SK-N-SH treated with all-trans-retinoic acid at 6 μM for 48 hours (cell line): ENCODE data around the gene KCNH1.

Experiments
- ATAC-seq: fragments of 200-7000 bp; cut with Tn5 transposase; 3 replicates; pipeline ENCODE4 v1.9.1; 2020; ENCODE audit warnings: mild to moderate bottlenecking, moderate library complexity
- ARNTL ChIP-seq: fragments of 450-650 bp; formaldehyde crosslinking; IDR thresholded peaks from 2 replicates; pipeline ENCODE4 v1.5.0; 2020; ENCODE audit warnings: low read depth, mild to moderate bottlenecking, moderate library complexity, borderline replicate concordance
- BACH2 ChIP-seq: fragments of 250-450 bp; sonication (Bioruptor Pico); IDR thresholded peaks from 2 replicates; pipeline ENCODE4 v1.9.0; 2021; ENCODE audit warnings: mild to moderate bottlenecking, borderline replicate concordance
- CSDC2 ChIP-seq: fragments of 250-450 bp; sonication (Bioruptor Pico); IDR thresholded peaks from 2 replicates; pipeline ENCODE4 v1.5.0; 2020; ENCODE audit warnings: mild to moderate bottlenecking, moderate library complexity
- ESRRG ChIP-seq: fragments of 250-450 bp; sonication (Bioruptor Pico); IDR thresholded peaks from 2 replicates; pipeline ENCODE4 v1.6.1; 2021; ENCODE audit warnings: mild to moderate bottlenecking
- GLIS3 ChIP-seq: fragments of 250-450 bp; sonication (Bioruptor Pico); IDR thresholded peaks from 2 replicates; pipeline ENCODE4 v1.5.0; 2020; ENCODE audit warnings: mild to moderate bottlenecking, moderate library complexity
- ISL1 ChIP-seq: fragments of 250-450 bp; sonication (Bioruptor Pico); IDR thresholded peaks from 2 replicates; pipeline ENCODE4 v2.1.2; 2022; ENCODE audit warnings: mild to moderate bottlenecking, moderate library complexity
- OSR1 ChIP-seq: fragments of 250-450 bp; sonication (Bioruptor Pico); IDR thresholded peaks from 2 replicates; pipeline ENCODE4 v1.8.0; 2022; ENCODE audit warnings: moderate library complexity, mild to moderate bottlenecking, inconsistent platforms
- PATZ1 ChIP-seq: fragments of 250-450 bp; sonication (Bioruptor Pico); IDR thresholded peaks from 2 replicates; pipeline ENCODE4 v1.8.0; 2020; ENCODE audit warnings: mild to moderate bottlenecking, moderate library complexity, borderline replicate concordance
- POU6F1 ChIP-seq: fragments of 250-450 bp; sonication (Bioruptor Pico); IDR thresholded peaks from 2 replicates; pipeline ENCODE4 v1.8.0; 2021; ENCODE audit warnings: low read depth, mild to moderate bottlenecking, moderate library complexity, borderline replicate concordance
- RARB ChIP-seq: fragments of 250-450 bp; sonication (Bioruptor Pico); IDR thresholded peaks from 2 replicates; pipeline ENCODE4 v1.8.0; 2021; ENCODE audit warnings: mild to moderate bottlenecking, moderate library complexity
- SNAI2 ChIP-seq: fragments of 250-450 bp; sonication (Bioruptor Pico); IDR thresholded peaks from 2 replicates; pipeline ENCODE4 v1.5.0; 2020; ENCODE audit warnings: mild to moderate bottlenecking, moderate library complexity
- TCF4 ChIP-seq: fragments of 250-450 bp; sonication (Bioruptor Pico); IDR thresholded peaks from 2 replicates; pipeline ENCODE4 v1.8.0; 2021; ENCODE audit warnings: mild to moderate bottlenecking, moderate library complexity, borderline replicate concordance
- TOX ChIP-seq: fragments of 250-450 bp; sonication (Bioruptor Pico); IDR thresholded peaks from 2 replicates; pipeline ENCODE4 v1.8.0; 2021; ENCODE audit warnings: mild to moderate bottlenecking, moderate library complexity, borderline replicate concordance
- TSHZ2 ChIP-seq: fragments of 250-450 bp; sonication (Bioruptor Pico); IDR thresholded peaks from 2 replicates; pipeline ENCODE4 v1.5.0; 2020; ENCODE audit warnings: mild to moderate bottlenecking, moderate library complexity
- ZC3H10 ChIP-seq: fragments of 250-450 bp; sonication (Bioruptor Pico); IDR thresholded peaks from 2 replicates; pipeline ENCODE4 v1.5.1; 2021; ENCODE audit warnings: mild to moderate bottlenecking, moderate library complexity
- ZFP3 ChIP-seq: fragments of 250-450 bp; sonication (Bioruptor Pico); IDR thresholded peaks from 2 replicates; pipeline ENCODE4 v1.5.0; 2020; ENCODE audit warnings: mild to moderate bottlenecking, moderate library complexity
- ZFP30 ChIP-seq: fragments of 450-650 bp; formaldehyde crosslinking; IDR thresholded peaks from 2 replicates; pipeline ENCODE4 v1.5.0; 2022; ENCODE audit warnings: mild to moderate bottlenecking, moderate library complexity
- ZNF565 ChIP-seq: fragments of 450-650 bp; formaldehyde crosslinking; conservative IDR thresholded peaks from 2 replicates; pipeline ENCODE4 v1.5.0; 2020; ENCODE audit warnings: low read depth, mild to moderate bottlenecking, moderate library complexity
- ZNF70 ChIP-seq: fragments of 450-650 bp; formaldehyde crosslinking; IDR thresholded peaks from 2 replicates; pipeline ENCODE4 v1.5.0; 2020; ENCODE audit warnings: mild to moderate bottlenecking, moderate library complexity
- ZNF8 ChIP-seq: fragments of 450-650 bp; formaldehyde crosslinking; IDR thresholded peaks from 2 replicates; pipeline ENCODE4 v1.5.0; 2020; ENCODE audit warnings: mild to moderate bottlenecking, moderate library complexity
- TF ChIP-seq, protein P1 (sequence below): fragments of 250-450 bp; sonication (Bioruptor Pico); IDR thresholded peaks from 2 replicates; pipeline ENCODE4 v1.5.1; 2020; ENCODE audit warnings: low read depth, mild to moderate bottlenecking, moderate library complexity
- TF ChIP-seq, protein P2 (sequence below): fragments of 250-450 bp; sonication (Bioruptor Pico); IDR thresholded peaks from 2 replicates; pipeline ENCODE4 v1.5.1; 2021; ENCODE audit warnings: mild to moderate bottlenecking, moderate library complexity

KCNH1 gene

GRCh38 chr1:210705086-210705485 is 428.9 kb downstream of the KCNH1 start:
- no peak for ATAC-seq
- TF ChIP-seq OSR1 (no peak), ZFP30 (CRISPR knock-in tag) (no peak), CSDC2 (CRISPR knock-in tag) (no peak), ARNTL (CRISPR knock-in tag) (no peak), RARB (CRISPR knock-in tag) (no peak), ZNF565 (CRISPR knock-in tag) (no peak), PATZ1 (CRISPR knock-in tag) (no peak), TOX (CRISPR knock-in tag) (no peak), ESRRG (no peak), ZC3H10 (CRISPR knock-in tag) (no peak), ZNF8 (CRISPR knock-in tag) (no peak), GLIS3 (no peak), TSHZ2 (CRISPR knock-in tag) (no peak), ISL1 (CRISPR knock-in tag) (no peak), BACH2 (CRISPR knock-in tag) (no peak), POU6F1 (CRISPR knock-in tag) (no peak), TCF4 (no peak)
- TF ChIP-seq, protein P1, sequence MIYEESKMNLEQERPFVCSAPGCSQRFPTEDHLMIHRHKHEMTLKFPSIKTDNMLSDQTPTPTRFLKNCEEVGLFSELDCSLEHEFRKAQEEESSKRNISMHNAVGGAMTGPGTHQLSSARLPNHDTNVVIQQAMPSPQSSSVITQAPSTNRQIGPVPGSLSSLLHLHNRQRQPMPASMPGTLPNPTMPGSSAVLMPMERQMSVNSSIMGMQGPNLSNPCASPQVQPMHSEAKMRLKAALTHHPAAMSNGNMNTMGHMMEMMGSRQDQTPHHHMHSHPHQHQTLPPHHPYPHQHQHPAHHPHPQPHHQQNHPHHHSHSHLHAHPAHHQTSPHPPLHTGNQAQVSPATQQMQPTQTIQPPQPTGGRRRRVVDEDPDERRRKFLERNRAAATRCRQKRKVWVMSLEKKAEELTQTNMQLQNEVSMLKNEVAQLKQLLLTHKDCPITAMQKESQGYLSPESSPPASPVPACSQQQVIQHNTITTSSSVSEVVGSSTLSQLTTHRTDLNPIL (CRISPR knock-in tag), result no peak
- TF ChIP-seq, protein P2, sequence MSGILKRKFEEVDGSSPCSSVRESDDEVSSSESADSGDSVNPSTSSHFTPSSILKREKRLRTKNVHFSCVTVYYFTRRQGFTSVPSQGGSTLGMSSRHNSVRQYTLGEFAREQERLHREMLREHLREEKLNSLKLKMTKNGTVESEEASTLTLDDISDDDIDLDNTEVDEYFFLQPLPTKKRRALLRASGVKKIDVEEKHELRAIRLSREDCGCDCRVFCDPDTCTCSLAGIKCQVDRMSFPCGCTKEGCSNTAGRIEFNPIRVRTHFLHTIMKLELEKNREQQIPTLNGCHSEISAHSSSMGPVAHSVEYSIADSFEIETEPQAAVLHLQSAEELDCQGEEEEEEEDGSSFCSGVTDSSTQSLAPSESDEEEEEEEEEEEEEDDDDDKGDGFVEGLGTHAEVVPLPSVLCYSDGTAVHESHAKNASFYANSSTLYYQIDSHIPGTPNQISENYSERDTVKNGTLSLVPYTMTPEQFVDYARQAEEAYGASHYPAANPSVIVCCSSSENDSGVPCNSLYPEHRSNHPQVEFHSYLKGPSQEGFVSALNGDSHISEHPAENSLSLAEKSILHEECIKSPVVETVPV (CRISPR knock-in tag), result no peak

DNA sequence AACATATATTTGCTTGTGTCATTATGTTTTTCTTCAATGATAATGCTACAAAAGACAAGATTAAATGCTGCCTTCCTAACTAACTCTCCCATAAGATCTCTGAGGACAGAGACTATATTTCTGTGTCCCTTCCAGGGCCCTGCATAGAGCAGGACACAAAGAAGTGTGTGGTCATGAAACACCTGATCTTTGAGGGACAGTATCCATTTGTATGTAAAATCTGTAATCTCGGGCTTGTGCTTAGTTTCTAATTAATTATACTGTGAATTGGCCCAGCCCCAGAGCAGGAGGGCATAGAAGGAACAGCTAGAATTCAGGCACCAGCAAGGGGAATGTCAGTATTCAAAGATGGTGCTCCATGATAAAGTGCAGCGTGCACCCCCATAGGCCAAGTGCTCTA is 430.4 kb downstream of the KCNH1 start:
- ATAC-seq, result no peak
- TF ChIP-seq GLIS3 (no peak), PATZ1 (CRISPR knock-in tag) (no peak), ZFP3 (no peak), BACH2 (CRISPR knock-in tag) (no peak), TCF4 (no peak), ZFP30 (CRISPR knock-in tag) (no peak), SNAI2 (no peak), TOX (CRISPR knock-in tag) (no peak), ZNF8 (CRISPR knock-in tag) (no peak), CSDC2 (CRISPR knock-in tag) (no peak), ZC3H10 (CRISPR knock-in tag) (no peak), RARB (CRISPR knock-in tag) (no peak), ZNF565 (CRISPR knock-in tag) (no peak), ISL1 (CRISPR knock-in tag) (no peak), OSR1 (no peak), ESRRG (no peak), ZNF70 (CRISPR knock-in tag) (no peak)
- TF ChIP-seq, protein P1 (CRISPR knock-in tag), result no peak
- TF ChIP-seq, protein P2 (CRISPR knock-in tag), result no peak
